Skin of body (tissue), 2 donors: ENCODE results near the gene MARF1. TPM values are rescaled to one million over a fixed set of nuclear protein-coding genes. Genes with fewer than 3 reads are reported as not detected.
"Not testable (repeated sequence)": the region's sequence is repeated elsewhere in the genome, so short reads cannot be mapped to it uniquely, and the experiment has no call there.

Experiments used
- DNase-seq: peaks from one replicate; lab custom pipeline; 2025; lab: John Stamatoyannopoulos, UW
- total RNA-seq: library from RNA; depleted of rRNA; stranded (reverse); fragments of >200 nt; gene quantifications from one replicate; pipeline ENCODE4 v1.2.3, GENCODE V29; 2014

MARF1 gene
- total RNA-seq, 1 donor from 2014 or later, result 31.5 TPM

DNA sequence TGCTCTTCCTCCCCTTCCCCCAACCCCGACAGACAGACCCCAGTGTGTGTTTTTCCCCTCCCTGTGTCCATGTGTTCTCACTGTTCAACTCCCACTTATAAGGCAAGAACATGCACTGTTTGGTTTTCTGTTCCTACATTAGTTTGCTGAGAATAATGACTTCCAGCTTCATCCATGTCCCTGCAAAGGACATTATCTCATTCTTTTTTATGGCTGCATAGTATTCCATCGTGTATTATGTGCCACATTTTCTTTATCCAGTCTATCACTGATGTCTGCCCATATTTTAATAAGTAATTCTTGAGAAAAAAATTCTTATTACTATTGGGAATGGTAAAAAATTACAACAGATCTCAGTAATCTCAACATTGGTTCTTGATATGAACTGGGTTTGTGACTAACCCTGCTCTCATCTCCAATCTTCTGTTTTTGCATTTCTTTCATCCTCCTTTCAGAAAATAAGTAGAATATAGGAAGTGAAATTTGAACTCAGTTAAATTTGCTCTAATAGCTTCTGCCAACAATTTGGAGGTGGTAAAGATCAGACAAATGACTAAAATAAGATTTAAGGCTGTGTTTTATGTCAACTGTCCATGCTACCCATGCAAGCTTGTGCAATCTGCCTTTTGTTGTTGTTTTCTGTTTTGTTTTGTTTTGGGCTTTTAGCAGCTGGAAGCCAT is 11.1 kb downstream of the MARF1 start:
- DNase-seq, result no peak

- DNase-seq, result no peak
Observed at GRCh38 chr16:15621889-15622288, 21.1 kb downstream of the MARF1 start.

DNA sequence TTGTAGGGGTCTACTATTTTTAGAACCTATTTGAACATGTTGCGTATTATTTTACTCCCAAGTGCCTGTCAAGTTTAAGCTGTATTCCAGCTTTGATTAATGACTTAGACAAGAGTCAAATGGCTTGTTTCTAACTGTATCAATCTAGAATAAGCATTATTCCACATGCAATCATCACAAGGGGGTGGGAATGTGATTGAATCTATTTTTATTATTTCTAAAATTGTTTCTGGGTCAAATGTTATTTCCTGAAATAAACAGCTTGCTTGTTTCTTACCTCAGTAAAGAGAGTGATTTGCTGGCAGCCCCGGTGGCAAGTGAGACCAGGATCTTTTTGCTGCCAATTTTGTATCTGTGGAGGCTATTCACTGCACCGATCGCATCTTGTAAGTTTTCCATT is 21.5 kb downstream of the MARF1 start:
- DNase-seq, result no peak

DNA sequence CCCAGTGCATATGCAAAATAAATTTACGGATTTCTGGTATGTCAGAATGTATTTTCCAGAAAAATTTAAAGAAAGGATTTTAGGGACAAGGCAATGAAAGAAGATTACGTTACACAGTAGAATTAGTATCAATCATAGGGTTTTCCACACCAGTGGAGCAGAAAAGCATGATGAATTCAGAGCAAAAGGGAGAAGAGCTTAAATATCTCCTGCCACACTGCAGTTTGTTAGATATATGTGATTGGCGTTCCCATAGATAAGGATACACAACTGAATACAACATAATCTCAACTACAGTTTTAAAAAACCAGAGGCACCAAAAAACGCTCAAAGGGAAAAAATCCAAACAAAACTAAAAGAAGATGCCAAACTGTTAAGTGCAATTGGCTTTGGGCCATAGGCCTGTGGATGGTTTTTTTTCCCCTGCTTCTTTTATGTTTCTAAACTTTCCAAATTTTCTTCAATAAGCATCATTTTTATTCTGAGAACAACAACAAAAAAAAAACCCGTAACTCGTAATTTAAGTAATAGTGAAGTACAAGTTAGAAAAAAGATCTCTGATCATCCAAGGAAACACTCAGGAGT is 22.3 kb downstream of the MARF1 start:
- DNase-seq, result no peak

GRCh38 chr16:15618392-15618791 is 24.6 kb downstream of the MARF1 start:
- no peak for DNase-seq

- DNase-seq, result no peak
Observed at GRCh38 chr16:15617901-15618300, 25.1 kb downstream of the MARF1 start.

- DNase-seq, result no peak
Observed at GRCh38 chr16:15616475-15617165, 26.3 kb downstream of the MARF1 start.

GRCh38 chr16:15616012-15616411 is 26.9 kb downstream of the MARF1 start:
- DNase-seq, result no peak

- no peak for DNase-seq
Observed at GRCh38 chr16:15613676-15614075, 29.3 kb downstream of the MARF1 start.

DNA sequence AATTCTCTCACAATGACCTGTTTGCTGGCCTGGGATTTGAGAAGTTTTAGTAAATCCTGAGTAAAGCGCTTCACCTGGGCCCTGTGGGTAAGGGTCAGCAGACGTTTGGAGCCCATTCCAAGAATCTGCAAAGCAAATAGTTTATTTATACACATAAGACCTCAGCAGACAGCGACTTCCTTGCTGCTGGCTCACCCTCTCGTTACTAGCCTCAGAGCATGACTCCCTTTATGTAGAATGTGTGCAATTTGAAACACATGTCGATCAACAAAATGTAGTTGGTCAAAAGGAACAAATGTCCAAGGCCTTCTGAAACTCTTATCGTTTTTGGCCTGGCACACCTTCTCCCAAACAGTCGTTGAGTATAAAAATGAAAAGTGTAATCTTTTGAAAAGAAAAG is 31.3 kb downstream of the MARF1 start:
- no peak for DNase-seq

DNA sequence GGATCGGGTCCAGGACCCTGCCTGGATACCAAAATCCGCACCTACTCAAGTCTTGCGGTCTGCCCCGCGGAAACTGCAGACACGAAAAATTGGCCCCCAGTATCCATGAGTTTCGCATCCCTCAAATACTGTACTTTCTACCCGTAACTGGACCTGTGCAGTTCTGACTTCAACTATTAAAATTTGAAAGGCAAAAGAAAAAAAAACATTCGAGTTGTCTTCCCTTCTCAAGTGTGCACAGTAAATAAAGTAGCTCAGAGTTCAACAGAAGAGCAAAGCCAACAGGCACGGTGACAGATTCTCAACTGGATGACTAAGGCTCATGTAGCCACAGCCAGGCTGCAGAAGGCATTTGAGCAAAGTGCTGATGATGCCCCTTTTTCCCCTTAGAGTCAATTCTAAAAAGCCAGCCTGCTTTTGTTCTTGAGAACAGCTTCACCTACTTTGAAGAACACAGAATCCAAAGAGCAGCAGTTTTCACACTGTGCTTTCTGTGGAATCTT is 32.5 kb downstream of the MARF1 start:
- no peak for DNase-seq

DNA sequence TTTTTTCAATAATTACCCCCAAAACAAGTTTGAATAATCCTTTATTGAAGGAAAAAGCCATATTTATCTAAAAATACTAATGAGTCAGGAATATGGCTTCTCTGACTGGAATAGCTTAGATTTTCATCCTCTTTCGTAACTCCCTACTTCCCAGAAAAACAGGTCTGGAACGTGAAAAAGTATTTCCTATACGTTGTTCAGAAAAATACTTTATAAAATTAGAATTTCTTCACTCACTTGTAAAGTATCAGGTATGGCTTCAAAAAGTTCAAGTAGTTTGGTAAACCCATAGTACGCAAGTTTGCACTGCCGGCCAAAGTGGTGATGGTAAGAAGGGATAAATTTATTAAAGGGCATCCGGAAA is 33.7 kb downstream of the MARF1 start:
- no peak for DNase-seq

DNA sequence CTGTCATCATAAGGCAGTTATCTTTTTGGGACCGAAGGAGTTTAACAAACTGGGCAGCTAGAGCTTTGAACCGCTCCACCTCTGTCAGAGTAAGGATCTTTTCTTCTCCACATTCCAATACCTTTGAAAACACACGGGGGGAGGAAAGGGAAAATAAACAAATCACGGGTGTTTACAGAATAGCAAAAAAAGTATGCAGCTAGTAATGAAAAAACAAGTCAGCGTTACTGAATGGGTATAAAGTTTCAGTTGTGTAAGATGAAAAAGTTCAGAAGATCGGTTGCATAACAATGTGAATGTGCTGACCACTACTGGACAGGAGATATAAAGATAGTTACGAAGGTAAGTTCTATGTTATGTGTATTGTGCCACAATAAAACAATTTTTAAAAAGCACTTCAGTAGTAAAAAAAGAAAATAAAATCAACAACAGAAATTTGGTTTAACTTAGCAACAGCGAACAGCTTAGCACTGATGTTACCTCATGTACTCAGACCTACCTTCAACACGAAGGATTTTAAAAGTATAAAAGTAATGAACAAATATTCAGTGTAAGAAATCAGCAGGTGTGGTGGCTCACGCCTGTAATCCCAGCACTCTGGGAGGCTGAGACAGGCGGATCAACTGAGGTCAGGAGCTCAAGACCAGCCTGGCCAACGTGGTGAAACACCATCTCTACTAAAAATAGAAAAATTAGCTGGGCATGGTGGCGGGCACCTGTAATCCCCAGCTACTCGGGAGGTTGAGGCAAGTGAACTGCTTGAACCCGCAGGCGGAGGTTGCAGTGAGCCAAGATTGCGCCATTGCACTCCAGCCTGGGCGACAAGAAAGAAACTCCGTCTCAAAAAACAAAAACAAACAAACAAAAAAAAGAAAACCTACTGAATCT is 34.3 kb downstream of the MARF1 start:
- no peak for DNase-seq

DNA sequence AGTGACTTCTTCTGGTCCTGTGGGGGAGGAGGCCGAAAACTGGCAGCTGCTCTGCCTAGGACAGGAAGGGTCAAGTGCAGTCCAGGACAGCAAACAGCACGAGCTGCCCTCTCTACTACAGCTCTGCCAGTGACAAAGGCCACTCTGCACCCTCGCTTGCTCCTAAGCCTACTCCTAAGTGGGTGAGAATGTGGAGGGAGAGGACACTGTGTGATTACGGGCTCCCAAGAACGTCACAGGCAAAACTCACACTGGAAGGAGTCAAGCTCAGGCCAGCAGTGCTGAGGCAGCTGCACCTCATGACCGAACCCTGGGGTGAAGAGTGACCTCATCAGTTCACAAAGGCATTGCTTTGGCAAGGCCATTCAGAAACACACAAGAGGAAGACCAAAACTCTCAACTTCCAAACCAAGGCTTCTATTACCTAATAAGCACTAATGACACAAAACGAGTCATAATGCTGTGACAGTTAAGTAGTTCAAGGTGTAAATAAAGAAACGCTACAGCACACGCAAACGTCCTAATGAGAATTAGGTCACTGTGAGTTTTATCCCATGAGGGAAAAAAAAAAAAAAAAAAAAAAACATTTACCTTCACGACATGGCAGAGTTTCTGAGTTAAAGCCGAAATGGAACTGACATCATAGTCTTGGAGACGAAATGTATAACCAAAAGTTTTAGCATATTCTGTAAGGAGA is 35.1 kb downstream of the MARF1 start:
- DNase-seq, result no peak

DNA sequence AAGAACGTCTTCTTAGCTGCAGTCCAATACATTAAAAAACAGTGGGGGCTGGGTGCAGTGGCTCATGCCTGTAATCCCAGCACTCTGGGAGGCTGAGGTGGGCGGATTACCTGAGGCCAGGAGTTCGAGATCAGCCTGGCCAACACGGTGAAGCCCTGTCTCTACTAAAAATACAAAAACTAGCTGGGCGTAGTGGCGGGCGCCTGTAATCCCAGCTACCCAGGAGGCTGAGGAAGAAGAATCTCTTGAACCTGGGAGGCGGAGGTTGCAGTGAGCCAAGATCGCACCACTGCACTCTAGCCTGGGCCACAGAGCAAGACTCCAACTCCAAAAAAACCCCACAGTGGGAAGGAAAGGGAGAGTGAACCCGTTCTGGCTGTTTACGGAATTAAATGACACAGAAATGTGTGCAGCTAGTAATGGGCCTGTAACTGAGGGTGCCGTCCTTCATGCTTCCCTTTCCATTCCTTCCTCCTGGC is 35.7 kb downstream of the MARF1 start:
- not testable (repeated sequence) for DNase-seq

- no peak for DNase-seq
Observed at GRCh38 chr16:15606518-15607220, 36.3 kb downstream of the MARF1 start.

- DNase-seq, result no peak
Observed at GRCh38 chr16:15605839-15606517, 37.0 kb downstream of the MARF1 start.

GRCh38 chr16:15604460-15605440 is 38.2 kb downstream of the MARF1 start:
- DNase-seq, result no peak
